ENCODE data around the gene ROR1. TPM values are rescaled to one million over a fixed set of nuclear protein-coding genes. Genes with fewer than 3 reads are reported as not detected.

ROR1 gene
- total RNA-seq, 1 experiment from 2014 or later = 37.2 TPM

- Mint-ChIP-seq H3K4me1 (ENCODE audit: low read depth, unreplicated experiment) (no peaks in the 10 kb centered on the region), H3K9me3 (ENCODE audit: unreplicated experiment) (no peaks in the 10 kb centered on the region), H3K4me3 (ENCODE audit: unreplicated experiment) (no peak overlapping the region), H3K36me3 (ENCODE audit: insufficient read depth, unreplicated experiment) (no peaks in the 10 kb centered on the region), H3K27ac (ENCODE audit: unreplicated experiment) (no peak overlapping the region), H3K27me3 (ENCODE audit: insufficient read depth, unreplicated experiment) (no peaks in the 10 kb centered on the region)
- Histone ChIP-seq H3K4me1 (no peaks in the 10 kb centered on the region), H3K9me3 (no peaks in the 10 kb centered on the region), H3K27me3 (replicated peaks; ENCODE audit: control insufficient read depth, insufficient read depth, low read length) (no peaks in the 10 kb centered on the region), H3K36me3 (ENCODE audit: control insufficient read depth, insufficient read depth, low read length) (no peaks in the 10 kb centered on the region), H3K4me3 (ENCODE audit: low read depth, low read length) (no peak overlapping the region)
- no TSS peak for BruUV-seq (replicated peaks)
- POLR2A ChIA-PET = no interaction called here
- TF ChIP-seq CTCF (IDR thresholded peaks at IDR 0.05; ENCODE audit: insufficient read depth in 1 of 2, low read depth in 1 of 2, low read length in 1 of 2, severe bottlenecking in 1 of 2, unreplicated experiment in 1 of 2) = no peak
- DNase-seq = no peak
- CTCF ChIA-PET = no interaction called here
- intact Hi-C loops (cut with micrococcal nuclease; ENCODE audit: unreplicated experiment) = no loop called here
Observed at GRCh38 chr1:64196074-64196870, 422.5 kb downstream of the ROR1 start.

- Histone ChIP-seq H3K9me3 (no peaks in the 10 kb centered on the region), H3K4me1 (no peaks in the 10 kb centered on the region), H3K4me3 (ENCODE audit: low read depth, low read length) (no peak overlapping the region), H3K36me3 (ENCODE audit: control insufficient read depth, insufficient read depth, low read length) (no peaks in the 10 kb centered on the region), H3K27me3 (replicated peaks; ENCODE audit: control insufficient read depth, insufficient read depth, low read length) (no peaks in the 10 kb centered on the region)
- peaks cover 1% of the 10 kb centered on the region for H3K9me3 Mint-ChIP-seq (ENCODE audit: unreplicated experiment)
- no peak overlapping the region for H3K4me3 Mint-ChIP-seq (ENCODE audit: unreplicated experiment)
- POLR2A ChIA-PET = no interaction called here
- no TSS peak for BruUV-seq (replicated peaks)
- no peak for TF ChIP-seq CTCF (IDR thresholded peaks at IDR 0.05; ENCODE audit: insufficient read depth in 1 of 2, low read depth in 1 of 2, low read length in 1 of 2, severe bottlenecking in 1 of 2, unreplicated experiment in 1 of 2)
- H3K4me1 Mint-ChIP-seq (ENCODE audit: low read depth, unreplicated experiment) = no peaks in the 10 kb centered on the region
- intact Hi-C loops (cut with micrococcal nuclease; ENCODE audit: unreplicated experiment) = no loop called here
- H3K36me3 Mint-ChIP-seq (ENCODE audit: insufficient read depth, unreplicated experiment) = peaks cover under 1% of the 10 kb centered on the region
- CTCF ChIA-PET = no interaction called here
- no peaks in the 10 kb centered on the region for H3K27me3 Mint-ChIP-seq (ENCODE audit: insufficient read depth, unreplicated experiment)
- DNase-seq = no peak
- no peak overlapping the region for H3K27ac Mint-ChIP-seq (ENCODE audit: unreplicated experiment)
Observed at GRCh38 chr1:64197076-64197475, 423.3 kb downstream of the ROR1 start.

- no peaks in the 10 kb centered on the region for H3K36me3 ChIP-seq (ENCODE audit: control insufficient read depth, insufficient read depth, low read length)
- DNase-seq = no peak
- H3K4me1 Mint-ChIP-seq (ENCODE audit: low read depth, unreplicated experiment) = no peaks in the 10 kb centered on the region
- ChIA-PET CTCF (no interaction called here), POLR2A (no interaction called here)
- H3K9me3 ChIP-seq = no peaks in the 10 kb centered on the region
- no TSS peak for BruUV-seq (replicated peaks)
- no peaks in the 10 kb centered on the region for H3K27me3 ChIP-seq (replicated peaks; ENCODE audit: control insufficient read depth, insufficient read depth, low read length)
- intact Hi-C loops (cut with micrococcal nuclease; ENCODE audit: unreplicated experiment) = no loop called here
- H3K27me3 Mint-ChIP-seq (ENCODE audit: insufficient read depth, unreplicated experiment) = no peaks in the 10 kb centered on the region
- no peak overlapping the region for H3K27ac Mint-ChIP-seq (ENCODE audit: unreplicated experiment)
- H3K4me1 ChIP-seq = no peaks in the 10 kb centered on the region
- peaks cover 4% of the 10 kb centered on the region for H3K36me3 Mint-ChIP-seq (ENCODE audit: insufficient read depth, unreplicated experiment)
- H3K4me3 Mint-ChIP-seq (ENCODE audit: unreplicated experiment) = no peak overlapping the region
- peaks cover 8% of the 10 kb centered on the region for H3K9me3 Mint-ChIP-seq (ENCODE audit: unreplicated experiment)
- H3K4me3 ChIP-seq (ENCODE audit: low read depth, low read length) = no peak overlapping the region
- TF ChIP-seq CTCF (IDR thresholded peaks at IDR 0.05; ENCODE audit: insufficient read depth in 1 of 2, low read depth in 1 of 2, low read length in 1 of 2, severe bottlenecking in 1 of 2, unreplicated experiment in 1 of 2) = no peak
Observed at GRCh38 chr1:64199154-64199553, 425.3 kb downstream of the ROR1 start.

Data from Caco-2 (cell line).